NK-92 treated with Interleukin-12 subunit alpha and Interleukin-12 subunit beta, amount 100 ng/mL, for 24 hours (cell line): ENCODE results near the gene YWHAH.

Experiments used
- DNase-seq: peaks from one replicate; lab custom pipeline; 2025; lab: John Stamatoyannopoulos, UW

Gene YWHAH

DNA sequence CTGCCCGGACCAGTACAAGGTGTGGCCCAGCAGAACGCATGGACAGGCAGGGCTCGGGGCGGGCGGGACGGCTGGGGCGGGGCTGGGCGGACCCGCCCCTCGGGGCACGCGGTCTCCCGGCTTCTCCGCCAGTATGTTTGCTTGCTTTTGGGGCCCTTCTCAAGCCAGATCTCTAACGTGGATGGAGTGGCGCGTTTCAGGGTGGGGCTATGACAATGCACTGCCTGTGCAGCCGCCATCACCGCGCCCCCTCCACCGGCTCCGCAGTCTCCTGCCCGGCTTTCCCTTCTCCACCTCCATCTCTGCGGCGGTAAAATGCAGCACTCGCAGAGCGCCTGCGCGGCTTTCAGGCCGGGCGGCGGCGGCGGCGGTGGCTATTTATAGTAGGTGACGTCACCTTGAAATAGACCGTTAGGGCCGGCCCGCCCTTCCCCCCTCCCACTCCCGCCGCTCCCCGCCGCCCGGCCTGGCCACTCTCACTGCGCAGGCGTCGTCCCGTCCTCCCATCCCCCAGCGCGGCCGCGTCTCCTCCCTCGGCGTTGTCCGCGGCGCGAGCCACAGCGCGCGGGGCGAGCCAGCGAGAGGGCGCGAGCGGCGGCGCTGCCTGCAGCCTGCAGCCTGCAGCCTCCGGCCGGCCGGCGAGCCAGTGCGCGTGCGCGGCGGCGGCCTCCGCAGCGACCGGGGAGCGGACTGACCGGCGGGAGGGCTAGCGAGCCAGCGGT lies at the start of gene YWHAH:
TSS of gene YWHAH (plus strand) at position 558 of the 722 bp plus-strand sequence. CDS start 199 bp downstream, outside the sequence.
- DNase-seq, result peak; percentile 94

DNA sequence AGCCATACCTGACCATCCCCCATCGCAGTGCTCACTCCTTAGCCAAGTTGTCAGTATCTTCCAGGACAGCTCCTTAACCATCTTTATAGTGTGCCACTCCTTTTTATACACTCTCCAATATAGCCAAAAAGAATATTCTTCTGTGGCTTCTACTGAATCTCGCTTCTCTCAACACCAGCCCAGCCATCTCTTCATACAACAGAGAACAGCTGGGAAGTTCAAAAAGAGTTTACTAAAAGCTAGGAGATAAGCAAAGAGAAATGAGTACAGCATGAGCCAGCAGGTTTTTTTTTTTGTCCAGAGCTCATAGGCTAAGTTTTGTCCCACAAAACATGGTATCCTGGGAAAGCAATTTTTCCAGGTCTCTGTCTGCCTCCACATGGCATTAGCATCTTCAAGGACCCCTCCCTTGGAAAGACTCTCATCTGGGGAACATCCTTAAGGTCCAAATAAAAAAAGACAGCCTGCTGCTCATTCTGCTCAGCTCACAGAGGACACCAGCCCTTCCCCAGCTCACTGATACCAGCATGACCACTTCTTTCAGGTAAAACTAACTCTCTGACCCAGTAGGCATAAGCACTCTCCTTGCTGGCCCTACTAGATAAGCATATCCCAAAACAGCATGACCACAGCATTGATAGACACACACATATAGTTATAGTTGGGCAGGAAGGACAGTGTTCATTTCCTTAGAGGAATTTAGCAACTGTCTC lies 48.8 kb upstream of the YWHAH start:
- DNase-seq, result no peak

DNA sequence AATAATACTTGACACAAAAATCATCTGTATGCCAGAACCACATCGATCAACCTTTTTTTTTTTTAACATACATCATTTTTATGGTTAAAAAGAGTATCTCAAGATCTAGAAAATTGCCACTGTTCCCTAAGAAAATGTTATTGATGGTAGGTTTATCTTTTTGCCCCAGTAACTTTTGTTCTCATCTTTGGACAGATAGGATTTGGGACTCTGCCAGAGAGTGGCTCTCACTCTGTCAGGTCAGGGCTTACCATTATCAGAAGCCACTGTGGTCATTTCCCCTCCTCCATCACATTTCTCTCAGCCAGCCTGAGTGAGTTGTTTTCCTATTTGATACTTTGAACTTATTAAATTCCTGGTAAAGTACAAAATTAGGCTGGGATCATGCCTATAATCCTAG lies 47.9 kb upstream of the YWHAH start:
- DNase-seq, result no peak

DNA sequence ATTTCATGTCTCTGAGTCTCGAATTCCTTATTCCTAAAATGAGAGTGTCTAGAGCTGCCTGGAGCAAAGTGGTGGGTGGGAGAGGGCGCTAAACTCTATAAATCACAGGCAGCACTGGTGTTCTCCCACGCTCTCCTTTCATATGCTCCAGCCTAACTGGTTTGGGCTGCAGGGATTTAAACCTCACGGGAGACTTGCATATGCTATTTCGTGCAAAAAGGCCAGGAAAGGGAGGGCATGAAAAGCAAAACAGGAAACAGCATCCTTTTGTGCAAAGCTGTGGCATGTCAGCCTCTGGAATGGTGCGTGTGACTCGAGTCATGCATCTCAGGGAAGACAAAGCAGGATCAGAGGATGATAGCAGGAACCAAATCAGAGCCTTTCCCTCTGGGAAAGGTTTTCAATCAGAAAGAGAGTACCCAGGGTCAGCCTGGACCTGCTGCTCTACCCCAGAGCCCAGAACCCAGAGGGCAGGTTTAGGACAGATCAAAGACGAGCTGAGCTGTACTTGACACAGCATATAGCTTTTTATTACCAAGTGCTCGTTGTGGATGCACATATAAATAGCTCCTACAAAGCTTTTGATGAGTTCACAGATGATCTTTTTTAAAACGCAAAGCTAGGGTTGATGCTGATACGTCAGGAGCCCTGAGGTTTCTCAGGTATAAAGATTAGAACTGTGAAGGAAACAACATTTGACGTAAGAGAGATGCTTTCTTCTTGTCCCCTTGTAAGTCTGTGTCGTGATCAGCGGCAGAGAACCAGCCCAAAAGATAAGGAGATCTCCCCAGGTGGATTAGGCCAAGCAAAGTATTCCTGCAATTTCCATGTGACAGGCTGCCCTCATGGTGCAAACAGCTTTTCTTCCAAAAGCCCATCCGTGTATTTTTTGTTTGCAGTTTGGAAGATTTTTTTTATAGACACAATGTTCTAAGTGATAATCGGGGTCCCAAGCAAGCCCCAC lies 46.2 kb upstream of the YWHAH start:
- DNase-seq, result no peak

DNA sequence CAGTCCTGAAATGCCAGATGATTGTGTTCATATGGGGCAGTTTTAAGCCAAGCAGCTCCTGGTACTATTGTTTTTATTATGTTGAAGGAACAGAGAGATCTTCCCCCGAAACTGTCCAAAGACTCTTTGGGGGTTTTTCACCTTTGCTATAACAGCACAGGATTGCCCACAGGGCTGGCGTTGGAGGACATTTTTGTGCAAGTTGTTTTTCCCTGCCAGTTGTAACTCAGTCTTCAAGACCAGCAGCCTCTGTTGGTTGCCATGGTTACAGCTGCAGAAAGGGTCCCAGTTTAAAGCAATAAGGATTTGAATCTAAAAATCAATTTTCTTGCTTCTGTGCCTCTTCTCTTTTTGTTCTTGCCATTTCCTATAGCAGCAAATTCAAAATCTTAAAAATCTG lies 45.4 kb upstream of the YWHAH start:
- no peak for DNase-seq

DNA sequence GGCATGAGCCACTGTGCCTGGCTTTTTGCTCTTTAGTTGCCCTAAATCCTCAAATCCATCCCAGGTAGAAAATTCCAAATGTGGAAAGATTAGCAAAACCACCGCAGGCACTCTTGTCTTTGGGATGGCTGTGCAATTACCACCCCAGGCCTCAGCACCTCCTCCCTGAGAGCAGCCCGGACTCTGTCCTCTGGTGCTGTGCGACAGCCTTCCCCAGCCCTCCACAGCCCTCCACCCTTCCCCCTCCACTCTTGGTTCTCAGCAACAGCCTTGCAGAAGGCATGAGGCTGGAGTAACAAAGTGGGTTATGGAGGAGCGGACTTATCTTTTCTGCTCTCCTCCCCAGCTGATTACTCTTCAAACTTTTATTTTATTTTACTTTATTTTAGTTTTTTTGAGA lies 44.7 kb upstream of the YWHAH start:
- DNase-seq, result no peak

DNA sequence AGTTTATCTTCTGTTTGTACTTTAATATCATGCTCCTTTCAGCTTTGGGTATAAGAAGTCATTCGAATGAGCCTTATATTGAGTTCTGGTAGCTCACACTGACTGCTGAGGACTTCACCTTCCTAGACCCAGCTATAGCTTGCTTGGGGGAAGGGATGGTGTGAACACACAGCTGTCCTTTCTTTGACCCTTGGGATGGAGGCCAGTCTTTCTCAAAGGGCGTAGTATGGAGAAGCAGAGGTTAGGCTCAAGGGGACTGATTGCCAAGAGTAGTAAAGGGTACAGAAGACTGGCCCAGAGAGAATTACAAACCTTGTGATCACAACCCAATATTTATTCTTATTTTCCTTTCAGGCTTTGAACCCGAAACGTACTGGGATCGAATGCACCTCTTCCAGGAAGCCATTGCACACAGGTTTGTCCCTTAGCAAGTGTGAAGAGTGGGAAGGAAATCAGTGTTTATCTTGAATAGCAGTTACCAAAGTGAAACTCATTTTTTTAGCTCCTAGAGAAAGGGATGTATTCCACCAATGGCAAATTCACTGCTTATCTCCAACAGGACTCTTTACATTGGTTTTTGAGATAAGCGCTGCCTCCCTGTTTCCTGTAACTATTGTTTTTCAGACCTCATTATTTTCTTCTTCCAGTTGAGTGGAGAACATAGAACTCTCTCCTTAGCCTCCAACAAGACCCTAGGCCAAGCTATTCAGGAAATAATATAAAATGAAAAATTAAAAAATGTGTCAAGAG lies 42.8 kb upstream of the YWHAH start:
- DNase-seq, result no peak

DNA sequence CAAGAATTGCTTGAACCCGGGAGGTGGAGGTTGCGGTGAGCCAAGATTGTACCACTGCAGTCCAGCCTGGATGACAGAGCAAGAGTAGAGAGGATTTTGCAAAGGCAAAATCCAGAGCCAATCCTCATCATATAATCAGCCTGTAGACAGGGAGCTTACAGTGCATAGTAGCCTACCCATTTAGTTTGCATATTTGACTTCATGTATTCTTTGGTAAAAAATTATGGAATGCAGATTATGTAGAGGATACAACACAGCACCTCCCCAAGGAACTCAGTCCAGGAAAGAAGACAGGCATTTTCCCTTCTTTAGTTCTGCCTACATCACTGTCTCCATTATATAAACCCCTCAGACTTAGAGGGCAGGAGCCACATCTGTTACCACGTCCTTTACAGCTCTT lies 39.7 kb upstream of the YWHAH start:
- DNase-seq, result no peak

DNA sequence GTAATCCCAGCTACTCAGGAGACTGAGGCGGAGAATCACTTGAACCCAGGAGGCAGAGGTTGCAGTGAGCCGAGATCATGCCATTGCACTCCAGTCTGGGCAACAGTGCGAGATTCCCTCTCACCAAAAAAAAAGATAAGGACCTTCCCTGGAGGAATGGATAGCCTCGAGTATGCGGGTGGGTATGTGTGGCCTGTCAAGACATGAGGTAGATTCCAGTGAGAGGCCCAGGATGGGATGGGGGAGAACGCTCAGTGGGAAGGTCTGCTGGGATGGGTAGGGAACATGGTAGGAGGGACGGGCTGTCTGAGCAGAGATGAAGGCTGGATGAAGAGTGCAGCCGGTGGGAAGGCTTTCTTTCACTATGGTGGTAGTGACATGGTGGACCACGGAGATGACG lies 39.0 kb upstream of the YWHAH start:
- DNase-seq, result no peak

DNA sequence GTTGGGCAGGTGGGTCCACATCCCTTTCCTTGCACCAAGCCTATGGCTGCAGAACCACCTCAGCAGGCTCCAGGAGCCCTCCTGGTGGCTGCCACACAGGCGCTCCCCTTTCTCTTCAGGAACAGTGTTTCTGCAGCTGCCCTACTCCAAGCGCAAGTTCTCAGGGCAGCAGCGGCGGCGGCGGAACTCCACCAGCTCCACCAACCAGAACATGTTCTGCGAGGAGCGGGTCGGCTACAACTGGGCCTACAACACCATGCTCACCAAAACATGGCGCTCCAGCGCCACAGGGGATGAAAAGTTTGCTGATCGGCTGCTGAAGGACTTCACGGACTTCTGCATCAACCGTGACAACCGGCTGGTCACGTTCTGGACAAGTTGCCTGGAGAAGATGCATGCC lies 38.2 kb upstream of the YWHAH start:
- no peak for DNase-seq

DNA sequence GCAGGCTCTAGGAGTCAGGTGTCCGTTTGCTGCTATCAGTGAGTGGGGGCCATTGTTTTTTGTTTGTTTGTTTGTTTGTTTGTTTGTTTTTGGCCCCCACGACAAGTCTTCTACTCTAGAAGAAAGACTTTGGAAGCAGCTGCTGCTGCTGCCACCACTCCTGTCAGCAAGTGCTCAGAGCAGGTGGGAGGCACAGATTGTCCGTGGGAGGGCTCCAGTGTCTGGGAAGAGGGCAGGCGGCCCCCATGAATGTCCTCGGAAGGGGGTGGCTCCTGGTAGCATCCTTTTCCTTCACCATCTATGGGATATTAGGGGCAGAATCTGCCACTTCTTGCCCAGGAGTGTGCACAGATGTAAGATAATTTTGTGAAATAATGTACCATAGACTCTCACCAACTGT lies 37.8 kb upstream of the YWHAH start:
- no peak for DNase-seq

DNA sequence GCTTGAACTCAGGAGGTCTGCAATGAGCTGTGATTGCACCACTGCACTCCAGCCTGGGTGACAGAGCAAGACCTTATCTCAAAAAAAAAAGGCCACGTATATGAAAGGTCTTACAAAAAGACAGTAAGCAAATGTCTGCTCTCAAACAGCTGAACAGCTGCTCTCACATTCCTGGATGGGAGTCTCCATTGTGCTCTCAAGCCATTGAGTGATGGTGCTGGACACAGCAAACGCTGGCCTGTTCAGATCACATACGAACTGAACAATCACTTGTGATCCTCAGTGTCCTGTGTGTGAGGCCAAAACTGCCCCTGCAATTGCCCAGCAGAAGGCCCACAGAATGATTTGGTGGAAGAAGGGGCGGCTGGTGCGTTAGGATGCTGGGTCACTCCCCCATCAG lies 34.4 kb upstream of the YWHAH start:
- no peak for DNase-seq

DNA sequence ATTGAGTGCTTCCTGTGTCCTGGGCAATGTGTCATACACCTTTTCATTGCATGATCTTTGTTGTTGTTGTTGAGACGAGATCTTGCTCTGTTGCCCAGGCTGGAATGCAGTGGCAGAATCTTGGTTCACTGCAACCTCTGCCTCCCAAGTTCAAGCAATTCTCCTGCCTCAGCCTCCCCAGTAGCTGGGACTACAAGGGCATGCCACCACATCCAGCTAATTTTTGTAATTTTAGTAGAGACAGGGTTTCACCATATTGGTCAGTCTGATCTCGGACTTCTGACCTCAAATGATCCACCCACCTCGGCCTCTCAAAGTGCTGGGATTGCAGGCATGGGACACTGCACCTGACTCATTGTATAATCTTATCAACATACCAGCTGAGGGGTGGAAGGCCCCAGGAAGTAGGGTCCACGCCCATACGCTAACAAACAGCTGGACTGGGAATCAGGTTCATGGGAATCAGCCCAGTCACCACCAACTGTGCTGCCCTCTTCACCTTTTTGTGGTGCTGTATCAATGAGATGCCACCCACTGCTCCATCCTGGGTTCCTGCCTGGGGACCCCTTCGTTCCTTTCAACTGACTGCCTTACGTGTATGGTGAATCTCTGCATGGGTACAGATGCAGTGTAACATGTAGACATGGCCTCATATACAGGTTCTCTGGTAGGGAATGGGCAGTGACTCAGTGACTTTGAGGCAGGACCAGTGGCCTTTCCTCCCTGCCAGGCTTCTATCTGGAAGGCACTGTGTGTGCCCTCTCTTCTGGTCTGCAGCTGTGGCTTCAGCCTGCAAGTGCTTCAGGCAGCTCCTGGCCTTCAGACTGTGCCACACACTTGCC lies 32.5 kb upstream of the YWHAH start:
- DNase-seq, result no peak

DNA sequence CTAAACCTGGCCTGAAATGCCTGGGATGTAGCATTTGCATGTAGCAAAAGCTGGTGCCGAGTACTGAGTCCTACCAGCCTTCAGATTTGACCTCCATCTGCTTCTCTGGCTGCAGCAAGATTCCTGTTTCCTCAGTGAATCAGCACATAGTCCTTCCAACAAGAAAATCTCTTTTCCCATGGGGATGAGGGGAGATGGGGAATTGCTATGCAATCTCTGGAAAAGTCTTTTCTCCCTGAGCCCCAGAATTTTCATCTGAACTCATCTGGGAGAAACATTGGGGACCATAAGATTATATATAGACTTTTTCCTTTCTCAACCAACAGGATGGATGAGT lies 32.0 kb upstream of the YWHAH start:
- no peak for DNase-seq

DNA sequence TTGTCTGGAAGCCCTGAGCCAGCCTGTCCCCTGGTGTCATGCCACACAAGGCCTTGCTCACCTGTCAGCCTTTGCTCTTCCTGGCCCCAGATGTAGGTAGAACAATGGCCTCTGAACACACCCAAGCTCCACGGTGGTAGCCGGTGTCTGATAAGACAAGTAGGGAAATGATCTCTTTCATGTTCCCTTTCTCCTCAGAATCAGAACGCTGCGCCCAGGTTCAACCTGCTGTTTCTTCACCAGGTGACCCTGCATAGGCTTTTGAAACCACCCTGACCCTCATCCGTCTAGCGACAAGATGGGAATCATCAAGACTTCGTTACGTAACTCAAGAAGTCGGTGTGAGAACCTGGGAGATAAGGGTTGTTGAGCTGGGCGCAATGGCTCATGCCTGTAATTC lies 28.7 kb upstream of the YWHAH start:
- DNase-seq, result no peak

DNA sequence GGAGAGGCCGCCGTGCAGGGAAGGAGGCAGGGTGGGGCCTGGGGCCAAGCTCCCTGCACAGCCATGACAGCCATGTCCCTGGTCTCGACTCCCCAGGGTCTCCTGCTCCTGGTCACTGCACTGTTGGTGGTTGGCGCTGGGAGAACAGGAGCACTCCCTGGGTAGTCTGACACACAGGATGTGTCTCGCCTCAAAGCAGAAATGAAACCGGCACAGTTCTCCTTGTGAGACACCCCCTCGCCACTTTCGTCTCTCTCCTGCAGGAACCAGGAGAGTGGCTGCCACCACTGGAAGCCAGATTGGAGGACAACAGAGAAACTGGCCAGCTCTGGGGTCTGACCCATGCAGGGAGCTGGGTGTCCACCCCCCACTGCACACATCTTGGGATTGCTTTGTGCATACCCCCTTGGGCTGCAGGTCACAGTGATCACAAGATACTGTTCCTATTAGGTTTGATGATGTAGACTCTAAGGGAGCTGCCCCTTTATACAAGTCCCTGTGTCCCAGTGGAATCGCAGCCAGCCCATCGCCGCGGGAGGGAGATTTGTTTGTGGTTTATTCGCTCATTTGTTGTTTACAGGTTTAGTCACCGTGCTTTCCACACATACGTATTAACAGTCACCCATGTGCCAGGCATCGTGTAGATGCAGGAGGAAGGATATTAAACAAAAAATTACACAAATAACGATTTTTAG lies 27.0 kb upstream of the YWHAH start:
- no peak for DNase-seq

DNA sequence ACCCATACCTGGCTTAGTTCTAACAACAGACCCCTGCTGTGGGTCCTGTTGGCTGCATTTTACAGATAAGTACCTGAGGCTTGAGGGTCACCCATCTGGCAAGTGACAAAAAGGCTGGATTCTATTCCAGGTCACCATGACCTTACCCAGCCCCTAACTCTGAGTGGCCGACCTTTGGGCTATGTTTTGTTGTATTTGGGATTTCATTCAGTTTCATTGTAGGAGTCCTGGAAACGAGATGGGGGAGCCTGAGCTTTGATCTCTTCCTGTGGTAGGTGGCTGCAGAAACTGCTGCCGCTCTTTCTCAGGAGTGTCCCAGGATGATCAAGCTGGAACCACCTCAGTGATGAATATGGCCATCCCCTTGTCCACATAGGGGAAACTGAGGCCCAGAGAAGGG lies 24.6 kb upstream of the YWHAH start:
- no peak for DNase-seq

DNA sequence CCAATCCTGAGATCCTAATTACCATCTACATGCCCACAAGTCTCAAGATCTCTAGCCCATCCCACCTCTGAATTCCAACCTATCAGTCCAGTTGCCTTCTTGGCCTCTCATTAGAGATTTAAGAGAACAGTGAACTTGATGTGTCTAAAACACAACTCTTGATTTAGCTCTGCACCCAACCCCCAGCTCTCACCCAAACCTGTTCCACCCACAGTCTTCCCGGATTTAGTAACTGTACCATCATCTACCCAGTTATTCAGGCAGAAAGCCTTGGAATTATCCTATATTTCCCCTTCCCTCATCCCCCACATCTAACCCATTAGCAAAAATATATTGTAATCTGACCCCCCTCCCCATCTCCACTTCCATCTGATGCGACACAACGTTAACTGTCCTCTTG lies 24.0 kb upstream of the YWHAH start:
- no peak for DNase-seq

DNA sequence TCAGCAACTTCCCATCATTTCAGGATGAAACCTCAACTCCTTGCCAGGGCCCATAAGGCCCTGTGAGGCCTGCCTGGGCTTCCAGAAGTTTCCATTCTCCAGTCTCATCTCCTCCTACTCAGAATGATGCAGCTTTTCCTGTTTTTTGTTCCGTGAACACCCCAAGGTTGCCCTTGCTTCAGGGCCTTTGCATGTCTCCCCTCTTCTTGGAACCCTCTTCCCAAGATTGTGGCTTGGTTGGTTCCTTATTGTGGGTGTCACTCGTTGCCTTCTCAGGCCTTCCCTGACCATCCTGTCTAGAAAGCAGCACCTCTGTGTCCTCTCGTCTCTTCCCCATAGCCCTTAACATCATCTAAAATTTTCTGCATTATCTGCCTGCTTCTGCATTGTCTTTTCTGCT lies 23.2 kb upstream of the YWHAH start:
- no peak for DNase-seq

DNA sequence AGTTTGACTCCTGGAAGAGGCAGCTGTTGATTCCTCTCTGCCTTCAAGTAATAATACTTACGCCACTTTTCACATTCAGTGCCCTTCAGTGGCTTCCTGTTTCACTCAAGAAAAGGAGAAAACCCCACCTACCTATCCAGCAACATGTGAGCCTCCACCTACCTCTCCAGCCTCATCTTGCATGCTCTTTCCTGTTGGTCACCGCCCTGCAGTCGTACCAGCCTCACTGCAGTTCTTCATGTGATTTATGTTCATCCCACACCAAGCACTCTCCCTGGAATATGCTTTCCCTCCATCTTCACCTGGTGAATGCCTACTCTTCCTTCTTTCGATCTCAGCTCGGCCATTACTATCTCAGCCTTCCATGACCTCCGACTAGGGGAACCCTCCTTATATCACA lies 21.8 kb upstream of the YWHAH start:
- no peak for DNase-seq

DNA sequence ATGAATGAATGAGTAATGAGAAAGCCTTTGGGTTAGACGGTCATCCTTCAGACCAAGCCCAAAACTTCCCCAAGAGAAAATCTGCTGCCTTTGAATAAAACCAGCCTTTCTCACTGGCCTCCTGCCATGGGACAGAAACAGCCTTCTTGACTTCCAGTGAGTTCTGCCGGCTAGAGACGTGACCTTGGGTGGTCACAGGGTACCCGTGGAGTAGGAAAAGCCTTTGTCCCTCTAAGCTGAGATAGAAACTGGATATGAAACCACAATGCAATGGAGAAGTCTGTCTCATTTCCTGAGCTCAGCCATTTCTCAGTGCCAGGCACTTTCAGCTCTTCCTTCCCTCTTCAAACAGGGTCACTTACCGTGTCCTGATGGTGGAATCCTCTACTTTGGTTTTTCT lies 21.2 kb upstream of the YWHAH start:
- no peak for DNase-seq
